ENCODE measurements around the gene ALK. TPM values are rescaled to one million over a fixed set of nuclear protein-coding genes. Genes with fewer than 3 reads are reported as not detected.

Gene ALK
- total RNA-seq, 1 donor from 2014 or later = 0.14 TPM

DNA sequence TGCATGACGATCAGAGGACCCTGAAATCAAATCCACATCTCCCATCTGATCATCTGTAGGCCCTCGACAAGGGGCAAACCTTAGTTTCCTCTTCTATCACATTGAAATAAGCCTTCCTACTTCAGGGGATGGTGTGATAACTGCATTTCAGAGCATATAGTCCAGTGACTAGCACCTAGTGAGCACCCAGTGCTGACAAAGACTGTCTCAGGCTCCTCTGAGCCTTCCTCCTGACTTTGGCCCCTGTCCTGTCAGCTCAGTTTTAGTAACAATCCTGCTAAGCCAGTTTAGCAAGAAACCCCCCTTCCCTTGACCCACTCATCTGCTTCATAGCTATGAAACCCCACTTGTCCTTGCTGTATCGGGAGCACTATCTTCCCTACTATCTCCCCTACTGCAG, 304.0 kb downstream of the ALK start:
- H3K27me3 ChIP-seq (ENCODE audit: low read depth) = peaks cover 43% of the 10 kb centered on the region
- H3K27ac ChIP-seq (replicated peaks) = no peak overlapping the region
- intact Hi-C loops (cut with micrococcal nuclease) = no loop called here
- TF ChIP-seq CTCF (IDR thresholded peaks at IDR 0.05; ENCODE audit: borderline replicate concordance) = no peak
- no peaks in the 10 kb centered on the region for H3K4me1 ChIP-seq
- DNase-seq = no peak
- no peaks in the 10 kb centered on the region for H3K9me3 ChIP-seq (replicated peaks)
- H3K36me3 ChIP-seq = no peaks in the 10 kb centered on the region
- no peak overlapping the region for H3K4me3 ChIP-seq

DNA sequence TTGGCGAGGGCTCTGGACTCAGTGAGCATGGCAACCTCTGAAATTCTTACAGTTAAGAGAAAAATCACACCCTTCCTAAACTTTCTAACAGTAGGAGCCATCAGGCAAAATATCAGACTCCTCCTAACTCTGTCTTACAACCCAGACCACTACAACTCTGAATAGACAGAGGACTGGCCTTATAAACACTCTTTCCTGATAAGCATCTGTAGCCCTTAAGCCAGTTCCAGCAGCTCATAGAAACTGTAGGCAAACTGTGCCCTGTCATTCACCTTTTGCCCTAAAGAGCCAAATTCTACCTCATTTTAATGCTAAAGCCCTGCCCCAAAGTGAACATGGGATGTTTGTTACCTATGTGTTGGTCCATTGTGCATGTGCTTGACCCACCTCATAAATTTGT, 304.8 kb downstream of the ALK start:
- no peaks in the 10 kb centered on the region for H3K9me3 ChIP-seq (replicated peaks)
- intact Hi-C loops (cut with micrococcal nuclease) = no loop called here
- TF ChIP-seq CTCF (IDR thresholded peaks at IDR 0.05; ENCODE audit: borderline replicate concordance) = no peak
- no peak overlapping the region for H3K4me3 ChIP-seq
- H3K27me3 ChIP-seq (ENCODE audit: low read depth) = peaks cover 43% of the 10 kb centered on the region
- H3K27ac ChIP-seq (replicated peaks) = no peak overlapping the region
- DNase-seq = no peak
- H3K36me3 ChIP-seq = no peaks in the 10 kb centered on the region
- H3K4me1 ChIP-seq = no peaks in the 10 kb centered on the region

DNA sequence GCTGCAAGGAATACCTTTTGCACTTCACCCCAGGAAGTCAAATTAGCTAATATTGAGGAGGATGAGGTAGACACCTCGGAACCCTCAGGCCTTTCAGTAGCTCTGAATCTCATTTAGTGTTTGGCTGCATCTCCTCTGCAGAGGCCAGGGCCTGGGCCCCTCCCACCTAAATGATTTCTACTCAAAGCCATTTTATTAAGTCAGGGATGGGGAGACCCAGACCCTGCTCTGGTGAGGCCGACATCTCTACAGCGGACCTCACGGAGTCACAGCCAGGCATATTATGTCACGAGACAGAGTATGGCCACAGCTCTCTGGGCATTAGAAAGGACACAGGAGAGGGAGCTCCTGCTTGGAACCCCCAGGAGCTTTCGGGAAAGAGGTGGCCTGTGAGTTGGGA, 305.5 kb downstream of the ALK start:
- no peak overlapping the region for H3K27ac ChIP-seq (replicated peaks)
- H3K36me3 ChIP-seq = no peaks in the 10 kb centered on the region
- H3K4me3 ChIP-seq = no peak overlapping the region
- intact Hi-C loops (cut with micrococcal nuclease) = no loop called here
- peaks cover 46% of the 10 kb centered on the region for H3K27me3 ChIP-seq (ENCODE audit: low read depth)
- H3K9me3 ChIP-seq (replicated peaks) = no peaks in the 10 kb centered on the region
- no peak for TF ChIP-seq CTCF (IDR thresholded peaks at IDR 0.05; ENCODE audit: borderline replicate concordance)
- DNase-seq = no peak
- H3K4me1 ChIP-seq = no peaks in the 10 kb centered on the region

GRCh38 chr2:29615183-29615582, 306.2 kb downstream of the ALK start:
- intact Hi-C loops (cut with micrococcal nuclease) = no loop called here
- Histone ChIP-seq H3K4me1 (no peaks in the 10 kb centered on the region), H3K9me3 (replicated peaks) (no peaks in the 10 kb centered on the region), H3K4me3 (no peak overlapping the region), H3K27me3 (ENCODE audit: low read depth) (peaks cover 51% of the 10 kb centered on the region), H3K36me3 (no peaks in the 10 kb centered on the region), H3K27ac (replicated peaks) (no peak overlapping the region)
- TF ChIP-seq CTCF (IDR thresholded peaks at IDR 0.05; ENCODE audit: borderline replicate concordance) = no peak
- DNase-seq = no peak

DNA sequence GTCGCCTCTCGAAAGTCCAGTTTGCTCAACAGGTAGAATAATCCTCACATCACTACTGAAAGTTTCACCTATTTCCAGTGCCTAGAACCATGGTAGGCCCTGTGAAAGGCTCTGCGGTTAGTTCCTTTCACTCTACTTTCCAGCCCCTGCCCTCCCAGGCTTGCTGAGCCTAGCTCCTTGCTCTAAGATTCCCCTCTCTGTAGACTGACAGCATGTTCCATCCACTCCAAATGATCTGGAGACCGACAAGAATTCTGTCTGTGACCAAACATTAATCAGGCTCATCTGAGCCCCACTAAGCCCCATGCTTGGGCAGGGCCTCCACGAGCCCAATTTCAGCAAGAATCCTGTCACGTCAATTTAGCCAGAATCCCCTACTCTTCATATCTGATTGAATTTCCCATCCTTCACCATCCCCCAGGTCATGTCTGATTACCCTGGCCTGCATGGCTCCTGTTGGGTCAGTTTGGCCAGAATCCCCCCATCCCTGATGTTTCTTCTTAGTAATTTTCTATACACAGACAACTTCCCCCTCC, 307.0 kb downstream of the ALK start:
- TF ChIP-seq CTCF (IDR thresholded peaks at IDR 0.05; ENCODE audit: borderline replicate concordance) = no peak
- Histone ChIP-seq H3K27me3 (ENCODE audit: low read depth) (peaks cover 60% of the 10 kb centered on the region), H3K4me1 (no peaks in the 10 kb centered on the region), H3K27ac (replicated peaks) (no peak overlapping the region), H3K9me3 (replicated peaks) (no peaks in the 10 kb centered on the region), H3K36me3 (no peaks in the 10 kb centered on the region), H3K4me3 (no peak overlapping the region)
- intact Hi-C loops (cut with micrococcal nuclease) = no loop called here
- no peak for DNase-seq

All from left ventricle myocardium inferior (tissue), 1 donor.